Activated CD4-positive, alpha-beta memory T cell treated with anti-CD3 and anti-CD28 coated beads for 36 hours (primary cell): ENCODE data around the gene ATG10. TPM values are rescaled to one million over a fixed set of nuclear protein-coding genes. Genes with fewer than 3 reads are reported as not detected.

Experiments
- CTCF ChIA-PET: fragments of 350-600 bp; sonication (Branson Sonifier 250); formaldehyde crosslinking; loops from one replicate; lab custom pipeline; 2021; ENCODE audit warnings: antibody characterized with exemption, inconsistent platforms; lab: Charles Lee
- POLR2A ChIA-PET: fragments of 350-600 bp; sonication (Branson Sonifier 250); formaldehyde crosslinking; loops from one replicate; lab custom pipeline; 2021; ENCODE audit warnings: antibody characterized with exemption; lab: Charles Lee
- DNase-seq: peaks from one replicate; pipeline ENCODE4 v3.0.0-alpha.2; 2020
- H3K27ac Mint-ChIP-seq: one replicate; pipeline ENCODE4 v1.8.0; 2021; ENCODE audit warnings: mixed read lengths
- H3K27me3 Mint-ChIP-seq: one replicate; pipeline ENCODE4 v1.8.0; 2021; ENCODE audit warnings: mixed read lengths
- H3K36me3 Mint-ChIP-seq: one replicate; pipeline ENCODE4 v1.8.0; 2021; ENCODE audit warnings: mixed read lengths
- H3K4me1 Mint-ChIP-seq: one replicate; pipeline ENCODE4 v1.8.0; 2021; ENCODE audit warnings: low read depth, mixed read lengths
- H3K4me3 Mint-ChIP-seq: one replicate; pipeline ENCODE4 v1.8.0; 2021; ENCODE audit warnings: mild to moderate bottlenecking, mixed read lengths
- H3K9me3 Mint-ChIP-seq: one replicate; pipeline ENCODE4 v1.8.0; 2021; ENCODE audit warnings: mixed read lengths
- intact Hi-C: fragments of 100-400 bp; cut with micrococcal nuclease; formaldehyde crosslinking; loops from one replicate; pipeline ENCODE4 v1.15.1; 2023
- total RNA-seq, 2 experiments: library from RNA; stranded (reverse); gene quantifications; one replicate each; pipeline ENCODE4 v1.2.3, GENCODE V29; 2021

The ATG10 gene
- total RNA-seq, 2 experiments from 2014 or later = 8.5 to 9.7 TPM

GRCh38 chr5:82072138-82072537 is 100.3 kb downstream of the ATG10 start:
- intact Hi-C loops = no loop called here
- Mint-ChIP-seq H3K4me3 (no peak overlapping the region), H3K27ac (no peak overlapping the region), H3K4me1 (peaks cover 5% of the 10 kb centered on the region), H3K36me3 (peaks cover 2% of the 10 kb centered on the region), H3K27me3 (no peaks in the 10 kb centered on the region), H3K9me3 (no peaks in the 10 kb centered on the region)
- CTCF ChIA-PET = no interaction called here
- DNase-seq = no peak
- POLR2A ChIA-PET = no interaction called here

DNA sequence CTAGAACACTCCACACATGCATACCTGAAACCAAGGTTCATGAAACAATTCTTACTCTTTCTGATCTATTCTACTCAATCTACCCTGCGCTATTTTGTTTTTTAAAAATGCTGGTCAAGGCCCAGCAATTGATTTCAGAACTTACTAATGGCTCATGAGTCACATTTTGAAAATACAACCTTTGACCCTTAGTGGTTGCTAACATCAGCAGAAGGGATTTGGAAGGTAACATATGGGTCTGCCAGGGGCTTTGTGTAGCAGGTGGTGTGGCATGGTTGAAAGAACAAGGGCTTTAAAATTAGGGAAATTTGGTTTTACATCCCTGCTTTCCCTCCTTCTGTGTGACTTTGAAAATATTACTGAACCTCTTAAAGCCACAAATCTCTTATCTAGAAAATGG is 101.4 kb downstream of the ATG10 start:
- no peak overlapping the region for H3K27ac Mint-ChIP-seq
- no peak overlapping the region for H3K4me3 Mint-ChIP-seq
- H3K4me1 Mint-ChIP-seq = peaks cover 3% of the 10 kb centered on the region
- H3K27me3 Mint-ChIP-seq = no peaks in the 10 kb centered on the region
- no peak for DNase-seq
- intact Hi-C loops = no loop called here
- POLR2A ChIA-PET = no interaction called here
- H3K9me3 Mint-ChIP-seq = no peaks in the 10 kb centered on the region
- H3K36me3 Mint-ChIP-seq = peaks cover 8% of the 10 kb centered on the region
- CTCF ChIA-PET = no interaction called here

DNA sequence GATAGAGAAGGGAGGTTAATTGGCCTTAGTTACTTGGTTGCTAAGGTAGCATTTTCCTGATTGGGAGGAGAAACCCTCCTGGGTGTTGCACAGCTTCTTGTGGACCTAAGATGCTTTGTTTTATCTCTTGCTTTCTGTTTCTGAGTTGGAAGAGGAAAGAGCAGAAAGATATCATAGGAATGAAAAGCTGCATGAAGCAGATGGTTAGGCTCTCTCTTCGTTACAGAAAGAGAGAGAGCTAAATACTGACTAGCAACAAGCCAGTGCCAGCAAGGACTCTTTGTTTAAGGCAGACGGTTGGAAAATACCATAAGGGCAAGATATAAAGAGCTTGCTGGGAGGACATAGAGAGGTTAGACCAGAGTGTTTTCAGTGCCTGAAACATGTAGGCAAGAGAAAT is 103.1 kb downstream of the ATG10 start:
- no peak for DNase-seq
- intact Hi-C loops = no loop called here
- no peaks in the 10 kb centered on the region for H3K4me1 Mint-ChIP-seq
- peaks cover 13% of the 10 kb centered on the region for H3K36me3 Mint-ChIP-seq
- CTCF ChIA-PET = no interaction called here
- POLR2A ChIA-PET = no interaction called here
- H3K4me3 Mint-ChIP-seq = no peak overlapping the region
- H3K27me3 Mint-ChIP-seq = no peaks in the 10 kb centered on the region
- peaks cover 4% of the 10 kb centered on the region for H3K9me3 Mint-ChIP-seq
- H3K27ac Mint-ChIP-seq = no peak overlapping the region

DNA sequence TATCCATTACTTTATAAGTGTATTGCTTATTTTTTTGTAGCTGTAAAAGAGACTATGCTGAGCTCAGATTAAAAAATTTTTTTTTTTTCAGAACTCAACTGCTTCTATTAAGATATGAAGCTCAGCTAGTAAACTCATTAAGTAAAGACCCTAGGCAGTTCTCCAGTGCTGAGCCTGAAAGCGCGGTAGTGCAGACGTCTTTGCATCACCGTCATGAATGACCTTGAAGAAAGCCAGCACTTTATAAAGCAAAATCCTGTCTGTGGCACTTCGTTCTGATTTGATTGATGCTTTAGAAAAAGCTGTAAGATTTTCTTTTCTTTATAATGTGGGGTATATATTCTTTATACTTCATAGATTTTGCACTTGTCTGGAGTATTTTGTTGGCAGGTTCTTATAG is 105.7 kb downstream of the ATG10 start:
- ChIA-PET POLR2A (no interaction called here), CTCF (no interaction called here)
- H3K4me1 Mint-ChIP-seq = no peaks in the 10 kb centered on the region
- H3K36me3 Mint-ChIP-seq = peaks cover 22% of the 10 kb centered on the region
- intact Hi-C loops = no loop called here
- H3K4me3 Mint-ChIP-seq = no peak overlapping the region
- H3K9me3 Mint-ChIP-seq = peaks cover 4% of the 10 kb centered on the region
- H3K27ac Mint-ChIP-seq = no peak overlapping the region
- no peaks in the 10 kb centered on the region for H3K27me3 Mint-ChIP-seq
- no peak for DNase-seq

GRCh38 chr5:82091617-82092016 is 119.8 kb downstream of the ATG10 start:
- H3K4me3 Mint-ChIP-seq = no peak overlapping the region
- intact Hi-C loops = no loop called here
- H3K4me1 Mint-ChIP-seq = peaks cover 8% of the 10 kb centered on the region
- peaks cover 28% of the 10 kb centered on the region for H3K9me3 Mint-ChIP-seq
- no peak for DNase-seq
- ChIA-PET POLR2A (interaction anchor here (0.5 kb wide), 1 partner anchor 435 kb away, joined by 3 read pairs; no protein-coding TSS in a partner anchor), CTCF (interaction anchor here (0.5 kb wide), 1 partner anchor 974 kb away, joined by 3 read pairs; no protein-coding TSS in a partner anchor)
- no peak overlapping the region for H3K27ac Mint-ChIP-seq
- no peaks in the 10 kb centered on the region for H3K27me3 Mint-ChIP-seq
- peaks cover 21% of the 10 kb centered on the region for H3K36me3 Mint-ChIP-seq

DNA sequence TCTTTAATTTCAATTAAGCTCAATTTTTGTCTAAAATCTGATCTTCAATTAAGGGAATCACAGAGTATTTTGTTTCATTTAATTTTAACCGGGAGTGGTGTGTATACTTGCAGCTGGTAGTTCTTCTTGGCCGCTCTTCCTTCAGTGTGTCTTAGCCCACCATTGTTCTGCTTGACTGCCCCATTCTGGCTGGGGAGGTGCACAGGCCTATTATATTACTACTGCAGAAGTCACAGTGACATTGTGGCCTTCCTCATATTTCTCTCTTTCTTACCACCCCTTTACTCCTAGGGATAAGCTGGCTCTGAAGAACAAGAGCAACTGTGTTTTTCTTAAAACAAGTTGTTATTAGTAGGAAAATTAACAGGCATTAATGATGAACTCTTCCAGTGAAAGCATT is 123.7 kb downstream of the ATG10 start:
- Mint-ChIP-seq H3K36me3 (peaks cover 16% of the 10 kb centered on the region), H3K4me3 (no peak overlapping the region), H3K27me3 (no peaks in the 10 kb centered on the region), H3K4me1 (peaks cover 12% of the 10 kb centered on the region), H3K9me3 (peaks cover 20% of the 10 kb centered on the region), H3K27ac (no peak overlapping the region)
- intact Hi-C loops = no loop called here
- POLR2A ChIA-PET = no interaction called here
- CTCF ChIA-PET = interaction anchor here (1.0 kb wide), 1 partner anchor 9 kb away, joined by 3 read pairs; no protein-coding TSS in a partner anchor
- DNase-seq = no peak

DNA sequence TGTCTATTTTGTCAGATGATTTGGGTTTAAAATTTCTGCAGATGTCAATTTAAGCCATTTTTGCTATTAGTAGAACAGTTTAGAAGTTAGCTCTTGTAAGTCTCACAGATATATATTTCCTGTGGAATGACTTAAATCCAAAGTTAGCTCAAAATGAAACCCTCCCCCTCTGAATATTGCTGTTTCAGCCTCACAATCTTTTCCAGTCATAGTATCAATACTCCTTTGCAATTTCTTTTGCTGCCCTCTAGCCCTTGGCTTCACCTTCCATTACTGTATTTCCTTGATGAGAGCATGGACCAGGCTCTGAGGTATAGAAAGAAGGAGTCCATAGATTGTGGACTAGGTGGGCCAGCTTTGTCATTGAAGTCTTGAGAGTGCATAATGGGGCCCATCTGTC is 124.4 kb downstream of the ATG10 start:
- Mint-ChIP-seq H3K4me1 (peaks cover 15% of the 10 kb centered on the region), H3K4me3 (no peak overlapping the region), H3K36me3 (peaks cover 16% of the 10 kb centered on the region), H3K9me3 (peaks cover 20% of the 10 kb centered on the region), H3K27ac (no peak overlapping the region), H3K27me3 (no peaks in the 10 kb centered on the region)
- DNase-seq = no peak
- intact Hi-C loops = no loop called here
- POLR2A ChIA-PET = no interaction called here
- CTCF ChIA-PET = interaction anchor here (1.0 kb wide), 1 partner anchor 9 kb away, joined by 3 read pairs; no protein-coding TSS in a partner anchor

DNA sequence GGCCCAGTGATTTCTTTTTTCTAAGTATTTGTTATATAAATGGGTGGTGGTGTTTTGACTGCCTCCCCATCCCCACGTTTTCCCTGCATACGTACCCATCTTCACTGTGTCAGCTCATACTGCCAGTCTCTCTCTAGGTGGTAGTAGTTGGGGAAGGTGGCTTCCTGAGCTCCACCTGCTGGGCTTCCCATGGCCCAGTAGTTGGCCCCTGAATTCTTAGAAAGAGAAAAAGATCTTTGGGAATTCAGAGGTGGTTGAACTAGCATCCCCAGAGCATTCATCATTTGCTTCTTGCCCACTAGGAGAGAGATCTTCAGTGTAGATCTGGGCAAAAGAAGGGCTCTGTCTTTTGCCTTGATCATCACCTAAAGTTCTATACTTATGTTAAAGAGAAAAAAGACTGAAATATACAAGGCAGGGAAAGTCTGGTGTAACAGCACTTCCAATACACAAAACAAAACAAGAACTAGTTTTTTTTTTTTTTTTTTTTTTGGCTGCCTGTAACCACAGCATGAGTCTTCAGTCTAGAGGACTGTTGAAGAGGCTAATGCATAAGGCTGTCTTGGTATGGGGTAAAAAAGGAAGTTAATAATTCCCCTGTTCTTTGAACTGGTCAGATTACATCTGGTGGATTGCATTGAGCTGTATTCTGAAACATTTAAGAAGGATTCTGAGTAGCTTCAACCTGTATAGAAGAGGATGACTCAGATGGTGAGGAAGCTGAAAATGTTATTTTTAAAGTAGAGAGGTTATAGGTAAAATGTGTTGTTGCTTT is 128.7 kb downstream of the ATG10 start:
- ChIA-PET CTCF (no interaction called here), POLR2A (no interaction called here)
- Mint-ChIP-seq H3K27me3 (no peaks in the 10 kb centered on the region), H3K36me3 (peaks cover 4% of the 10 kb centered on the region), H3K9me3 (no peaks in the 10 kb centered on the region), H3K4me1 (peaks cover 19% of the 10 kb centered on the region), H3K4me3 (no peak overlapping the region), H3K27ac (no peak overlapping the region)
- DNase-seq = no peak
- intact Hi-C loops = no loop called here

GRCh38 chr5:82104872-82105271 is 133.0 kb downstream of the ATG10 start:
- Mint-ChIP-seq H3K9me3 (no peaks in the 10 kb centered on the region), H3K36me3 (no peaks in the 10 kb centered on the region), H3K27me3 (no peaks in the 10 kb centered on the region), H3K27ac (no peak overlapping the region), H3K4me1 (peaks cover 14% of the 10 kb centered on the region), H3K4me3 (no peak overlapping the region)
- intact Hi-C loops = loop anchor here (5.0 kb wide), 1 partner anchor 52 kb away; no protein-coding TSS in a partner anchor
- no peak for DNase-seq
- CTCF ChIA-PET = interaction anchor here (1.0 kb wide), 1 partner anchor 9 kb away, joined by 3 read pairs; no protein-coding TSS in a partner anchor
- POLR2A ChIA-PET = no interaction called here

GRCh38 chr5:82105457-82105856 is 133.6 kb downstream of the ATG10 start:
- Mint-ChIP-seq H3K27me3 (no peaks in the 10 kb centered on the region), H3K9me3 (no peaks in the 10 kb centered on the region), H3K4me1 (peaks cover 12% of the 10 kb centered on the region), H3K4me3 (no peak overlapping the region), H3K27ac (no peak overlapping the region), H3K36me3 (no peaks in the 10 kb centered on the region)
- ChIA-PET POLR2A (no interaction called here), CTCF (interaction anchor here (1.0 kb wide), 1 partner anchor 10 kb away, joined by 3 read pairs; no protein-coding TSS in a partner anchor)
- intact Hi-C loops = loop anchor here (5.0 kb wide), 1 partner anchor 52 kb away; no protein-coding TSS in a partner anchor
- peak; percentile 22 for DNase-seq

DNA sequence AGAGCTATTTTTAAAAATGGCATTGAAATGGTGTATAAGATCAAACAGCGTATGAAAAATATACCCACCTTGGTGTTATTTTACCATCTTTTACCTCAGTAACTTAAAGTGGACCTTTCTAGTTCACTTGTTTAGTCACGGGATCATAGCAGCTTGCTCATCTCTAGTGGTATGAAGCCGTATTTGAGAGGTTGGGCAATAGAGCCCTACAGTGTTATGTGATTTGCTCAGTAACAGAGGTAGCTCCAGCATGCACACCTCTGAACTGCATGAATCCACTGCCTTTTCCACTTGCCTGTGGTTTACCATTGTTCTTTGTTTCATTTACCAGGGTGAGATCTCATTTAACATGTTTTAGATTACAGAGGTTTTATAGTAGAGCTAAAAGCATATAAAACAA is 134.4 kb downstream of the ATG10 start:
- Mint-ChIP-seq H3K4me1 (peaks cover 8% of the 10 kb centered on the region), H3K9me3 (no peaks in the 10 kb centered on the region), H3K27me3 (no peaks in the 10 kb centered on the region), H3K4me3 (no peak overlapping the region), H3K36me3 (no peaks in the 10 kb centered on the region), H3K27ac (no peak overlapping the region)
- intact Hi-C loops = loop anchor here (5.0 kb wide), 1 partner anchor 51 kb away; no protein-coding TSS in a partner anchor
- ChIA-PET CTCF (no interaction called here), POLR2A (no interaction called here)
- DNase-seq = no peak

DNA sequence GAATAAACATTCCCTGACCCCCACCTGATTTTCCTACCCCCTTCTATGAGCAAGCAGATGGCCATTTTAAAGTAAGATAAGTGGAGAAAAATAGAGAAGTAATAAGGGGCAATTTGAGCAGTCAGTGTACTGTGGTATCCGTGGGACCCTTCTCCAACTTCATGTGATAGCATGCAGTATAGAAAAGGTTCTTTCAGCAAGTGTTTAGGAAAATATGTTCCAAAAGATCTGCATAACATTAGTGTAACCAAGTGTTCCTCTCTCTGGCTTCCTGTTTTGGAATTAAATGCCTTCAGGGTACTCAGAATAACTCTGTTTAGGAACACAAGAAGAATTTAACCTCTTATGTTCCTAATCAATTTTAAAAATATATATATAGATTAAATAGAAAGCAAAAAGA is 134.9 kb downstream of the ATG10 start:
- ChIA-PET POLR2A (no interaction called here), CTCF (no interaction called here)
- no peak for DNase-seq
- no peaks in the 10 kb centered on the region for H3K27me3 Mint-ChIP-seq
- H3K4me1 Mint-ChIP-seq = peaks cover 8% of the 10 kb centered on the region
- H3K4me3 Mint-ChIP-seq = no peak overlapping the region
- H3K36me3 Mint-ChIP-seq = no peaks in the 10 kb centered on the region
- H3K9me3 Mint-ChIP-seq = no peaks in the 10 kb centered on the region
- H3K27ac Mint-ChIP-seq = no peak overlapping the region
- intact Hi-C loops = loop anchor here (5.0 kb wide), 1 partner anchor 51 kb away; no protein-coding TSS in a partner anchor
